GM13977 (cell line): ENCODE measurements around the gene UBE2N.

Source experiments
- DNase-seq: peaks from one replicate; pipeline ENCODE4 v3.0.0; 2012; ENCODE audit warnings: low spot score
- in situ Hi-C: fragments of 300-500 bp; cut with MboI; formaldehyde crosslinking; loops from one replicate; pipeline ENCODE4 v1.12.0; 2022; ENCODE audit warnings: low sequenced_read_pairs, low pct_unique_long_range_greater_than_20kb, mixed read lengths, inconsistent platforms; ENCODE audit not compliant: unreplicated experiment
- TF ChIP-seq, protein P1 (sequence below): IDR thresholded peaks from 2 replicates; pipeline ENCODE4 v1.5.1; 2012; ENCODE audit warnings: mild to moderate bottlenecking, control low read depth; ENCODE audit not compliant: insufficient read depth; ENCODE audit errors: extremely low read depth, missing control alignments

UBE2N gene

DNA sequence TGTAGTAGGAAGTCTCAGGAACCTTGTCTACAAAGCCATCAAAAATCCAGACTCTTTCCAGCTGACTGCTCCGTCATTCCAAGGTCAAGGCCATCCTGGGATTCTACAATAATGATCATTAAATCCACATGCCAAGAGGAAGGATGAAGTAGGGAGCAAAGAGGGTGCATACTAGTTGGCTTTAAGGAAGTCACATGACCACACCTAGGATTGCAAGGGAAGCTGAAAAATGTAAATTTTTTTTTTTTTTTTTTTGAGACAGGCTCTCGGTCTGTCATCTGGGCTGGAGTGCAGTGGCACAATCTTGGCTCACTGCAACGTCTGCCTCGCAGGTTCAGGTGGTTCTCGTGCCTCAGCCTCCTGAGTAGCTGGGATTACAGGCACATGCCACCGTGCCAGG is 18.3 kb upstream of the UBE2N start:
- in situ Hi-C loops = no loop called here
- no peak for DNase-seq
- TF ChIP-seq, protein P1, sequence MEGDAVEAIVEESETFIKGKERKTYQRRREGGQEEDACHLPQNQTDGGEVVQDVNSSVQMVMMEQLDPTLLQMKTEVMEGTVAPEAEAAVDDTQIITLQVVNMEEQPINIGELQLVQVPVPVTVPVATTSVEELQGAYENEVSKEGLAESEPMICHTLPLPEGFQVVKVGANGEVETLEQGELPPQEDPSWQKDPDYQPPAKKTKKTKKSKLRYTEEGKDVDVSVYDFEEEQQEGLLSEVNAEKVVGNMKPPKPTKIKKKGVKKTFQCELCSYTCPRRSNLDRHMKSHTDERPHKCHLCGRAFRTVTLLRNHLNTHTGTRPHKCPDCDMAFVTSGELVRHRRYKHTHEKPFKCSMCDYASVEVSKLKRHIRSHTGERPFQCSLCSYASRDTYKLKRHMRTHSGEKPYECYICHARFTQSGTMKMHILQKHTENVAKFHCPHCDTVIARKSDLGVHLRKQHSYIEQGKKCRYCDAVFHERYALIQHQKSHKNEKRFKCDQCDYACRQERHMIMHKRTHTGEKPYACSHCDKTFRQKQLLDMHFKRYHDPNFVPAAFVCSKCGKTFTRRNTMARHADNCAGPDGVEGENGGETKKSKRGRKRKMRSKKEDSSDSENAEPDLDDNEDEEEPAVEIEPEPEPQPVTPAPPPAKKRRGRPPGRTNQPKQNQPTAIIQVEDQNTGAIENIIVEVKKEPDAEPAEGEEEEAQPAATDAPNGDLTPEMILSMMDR = no peak

DNA sequence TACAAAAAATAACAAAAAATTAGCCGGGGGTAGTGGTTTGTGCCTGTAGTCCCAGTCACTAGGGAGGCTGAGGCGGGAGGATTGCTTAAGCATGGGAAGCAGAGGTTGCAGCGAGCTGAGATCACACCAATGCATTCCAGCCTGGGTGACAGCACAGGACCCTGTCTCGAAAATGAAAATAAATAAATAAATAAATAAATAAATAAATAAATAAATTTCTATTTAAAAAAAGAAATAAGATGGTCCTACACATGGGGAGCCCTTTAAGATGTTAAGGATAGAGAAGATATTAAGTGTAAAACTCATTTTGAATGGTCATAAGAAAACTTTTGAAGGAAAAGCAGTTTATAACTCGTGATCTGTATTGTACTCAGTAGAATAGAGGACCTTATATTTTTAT is 17.4 kb upstream of the UBE2N start:
- in situ Hi-C loops = no loop called here

DNA sequence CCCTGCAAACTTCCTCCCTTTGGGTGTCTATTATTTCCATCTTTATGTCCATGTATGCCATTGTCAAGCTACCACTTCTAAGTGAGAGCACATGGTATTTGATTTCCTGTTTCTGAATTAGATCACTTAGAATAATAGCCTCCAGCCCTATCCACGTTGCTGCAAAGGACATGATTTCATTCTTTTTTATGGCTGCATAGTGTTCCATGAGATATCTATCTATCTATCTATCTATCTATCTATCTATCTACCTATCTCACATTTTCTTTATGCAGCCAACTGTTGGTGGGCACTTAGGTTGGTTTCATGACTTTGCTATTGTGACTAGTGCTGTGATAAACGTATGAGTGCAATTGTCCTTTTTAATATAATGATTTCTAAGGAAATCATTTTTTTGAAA is 14.3 kb upstream of the UBE2N start:
- in situ Hi-C loops = no loop called here
- TF ChIP-seq, protein P1 = no peak
- no peak for DNase-seq

More for the DNA sequence above, 17.4 kb upstream of the UBE2N start:
- TF ChIP-seq, protein P1 = no peak
- DNase-seq = no peak

DNA sequence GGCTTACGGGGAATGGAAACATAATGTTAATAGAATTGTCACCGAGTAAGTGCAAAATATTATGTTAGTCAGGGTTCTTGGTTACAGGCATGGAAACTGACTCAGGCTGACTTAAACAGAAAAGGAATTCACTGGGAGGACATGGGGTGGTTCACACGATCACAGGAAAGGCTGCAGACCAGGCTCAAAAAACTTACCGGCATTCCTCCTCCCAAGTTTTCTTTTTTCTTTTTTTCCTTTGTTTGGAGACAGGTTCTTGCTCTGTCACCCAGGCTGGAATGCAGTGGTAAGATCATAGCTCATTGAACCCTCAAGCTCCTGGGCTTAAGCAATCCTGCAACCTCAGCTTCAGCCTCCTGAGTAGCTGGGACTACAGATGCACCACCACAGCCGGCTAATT is 11.9 kb upstream of the UBE2N start:
- no peak for DNase-seq
- TF ChIP-seq, protein P1 = no peak
- in situ Hi-C loops = no loop called here

DNA sequence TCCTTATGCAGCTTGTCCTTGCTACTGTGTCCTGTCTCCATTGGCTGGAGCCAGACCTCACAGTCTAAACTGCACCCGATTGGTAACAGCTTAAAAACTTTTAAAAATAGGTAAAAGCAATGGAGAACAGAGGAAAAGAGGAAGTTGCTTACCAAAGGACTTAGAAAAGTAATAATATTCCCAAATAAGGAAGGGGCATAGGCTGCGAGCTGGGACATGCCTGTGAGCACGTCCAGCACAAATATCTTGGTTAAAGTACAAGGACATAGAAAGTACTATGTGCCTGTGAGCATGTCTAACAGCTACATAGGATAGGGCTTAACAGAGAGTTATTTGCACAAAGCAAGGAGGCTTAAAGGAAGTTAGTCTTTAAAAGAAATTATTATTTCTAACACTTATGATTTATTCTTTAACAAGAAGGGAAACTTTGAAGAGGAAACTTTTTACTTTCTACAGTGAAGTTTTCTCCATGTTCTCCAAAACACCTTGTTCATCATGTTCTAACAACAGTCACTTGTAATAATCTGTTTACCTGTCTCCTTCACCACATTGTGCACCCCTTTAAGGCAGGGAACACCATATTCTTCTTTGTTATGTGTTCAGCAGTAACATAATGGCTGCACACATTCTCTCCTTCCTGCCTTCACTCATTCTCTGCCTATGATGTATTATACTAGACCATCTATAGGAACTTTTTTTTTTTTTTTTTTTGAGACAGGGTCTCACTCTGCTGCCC is 9.8 kb upstream of the UBE2N start:
- TF ChIP-seq, protein P1 = no peak
- DNase-seq = no peak
- in situ Hi-C loops = no loop called here

DNA sequence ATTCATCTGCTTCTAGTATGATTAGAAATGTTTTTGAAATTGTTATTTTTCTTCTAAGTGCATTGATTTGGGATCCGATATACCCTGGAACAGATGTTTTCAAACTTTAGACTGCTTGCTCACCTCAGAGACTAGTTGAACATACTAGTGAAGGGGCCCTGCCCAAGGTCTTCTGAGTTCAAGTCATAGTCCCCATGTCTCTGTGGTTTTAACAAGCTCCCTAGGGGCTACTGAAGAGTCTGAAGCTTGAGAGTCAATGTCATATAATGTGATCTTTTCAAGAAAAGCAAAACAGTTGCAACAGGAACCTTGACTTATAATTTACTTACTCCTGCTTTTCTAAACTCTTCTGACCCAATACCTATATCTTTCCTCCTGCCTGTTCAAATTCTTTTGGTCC is 7.5 kb upstream of the UBE2N start:
- TF ChIP-seq, protein P1 = no peak
- peak; percentile 41 for DNase-seq
- in situ Hi-C loops = no loop called here
